Trophoblast cell (in vitro differentiated cells and primary cell): ENCODE data around the gene ZNF446.

Experiments used
- DNase-seq, 2 donors: peaks; one replicate each; pipeline ENCODE4 v3.0.0-alpha.2; 2016
- H2AFZ ChIP-seq: 2 replicates; pipeline ENCODE4 v1.6.1; 2013; ENCODE audit warnings: low read length, moderate library complexity, mild to moderate bottlenecking; ENCODE audit not compliant: insufficient read depth, poor library complexity
- H2AK5ac ChIP-seq: 2 replicates; pipeline ENCODE4 v1.6.1; 2013; ENCODE audit warnings: mild to moderate bottlenecking, low read length
- H2BK120ac ChIP-seq: 2 replicates; pipeline ENCODE4 v1.6.1; 2013; ENCODE audit warnings: low read length, mild to moderate bottlenecking, moderate library complexity; ENCODE audit not compliant: insufficient read depth, poor library complexity
- H2BK12ac ChIP-seq: 2 replicates; pipeline ENCODE4 v1.6.1; 2013; ENCODE audit warnings: mild to moderate bottlenecking, low read length, moderate library complexity
- H2BK5ac ChIP-seq: 2 replicates; pipeline ENCODE4 v1.6.1; 2013; ENCODE audit warnings: low read length, low read depth, moderate library complexity, mild to moderate bottlenecking; ENCODE audit not compliant: poor library complexity
- H3K14ac ChIP-seq: 2 replicates; pipeline ENCODE4 v1.6.1; 2013; ENCODE audit warnings: mild to moderate bottlenecking, low read length
- H3K18ac ChIP-seq: 2 replicates; pipeline ENCODE4 v1.6.1; 2013; ENCODE audit warnings: mild to moderate bottlenecking, low read length
- H3K23ac ChIP-seq: 2 replicates; pipeline ENCODE4 v1.6.1; 2013; ENCODE audit warnings: low read length
- H3K27ac ChIP-seq: 2 replicates; pipeline ENCODE4 v1.5.1; 2013; ENCODE audit warnings: low read depth, mild to moderate bottlenecking, inconsistent platforms, low read length, moderate library complexity
- H3K27me3 ChIP-seq: 2 replicates; pipeline ENCODE4 v1.6.1; 2013; ENCODE audit warnings: inconsistent platforms, mild to moderate bottlenecking, low read length, moderate library complexity; ENCODE audit not compliant: insufficient read depth
- H3K36me3 ChIP-seq, 2 experiments: 1 replicate in 1 of 2; 2 replicates in 1 of 2; pipeline ENCODE4 v1.6.1; 2013; ENCODE audit warnings: low read length in 2 of 2, mild to moderate bottlenecking in 2 of 2, moderate library complexity in 1 of 2; ENCODE audit not compliant: insufficient read depth in 2 of 2, control insufficient read depth in 1 of 2
- H3K4ac ChIP-seq: 2 replicates; pipeline ENCODE4 v1.6.1; 2013; ENCODE audit warnings: low read depth, mild to moderate bottlenecking, low read length, moderate library complexity
- H3K4me1 ChIP-seq, 2 experiments: 1 replicate in 1 of 2; 2 replicates in 1 of 2; pipeline ENCODE4 v1.6.1; 2013; ENCODE audit warnings: low read length in 2 of 2, mild to moderate bottlenecking in 2 of 2, moderate library complexity in 1 of 2; ENCODE audit not compliant: insufficient read depth in 2 of 2, control insufficient read depth in 1 of 2
- H3K4me2 ChIP-seq: 2 replicates; pipeline ENCODE4 v1.6.1; 2013; ENCODE audit warnings: inconsistent platforms, mild to moderate bottlenecking, low read length, moderate library complexity
- H3K4me3 ChIP-seq: 2 replicates; pipeline ENCODE4 v1.5.1; 2013; ENCODE audit warnings: mild to moderate bottlenecking, low read depth, low read length, inconsistent platforms
- H3K79me1 ChIP-seq: one replicate; pipeline ENCODE4 v1.6.1; 2013; ENCODE audit warnings: low read length
- H3K79me2 ChIP-seq: 2 replicates; pipeline ENCODE4 v1.6.1; 2013; ENCODE audit warnings: low read length, mild to moderate bottlenecking; ENCODE audit not compliant: control insufficient read depth, insufficient read depth, poor library complexity
- H3K9ac ChIP-seq: 2 replicates; pipeline ENCODE4 v1.6.1; 2013; ENCODE audit warnings: mild to moderate bottlenecking, low read length
- H3K9me3 ChIP-seq: 2 replicates; pipeline ENCODE4 v1.6.1; 2013; ENCODE audit warnings: low read depth, mild to moderate bottlenecking, control low read depth, inconsistent platforms, low read length; ENCODE audit not compliant: insufficient read depth
- H4K12ac ChIP-seq: 2 replicates; pipeline ENCODE4 v1.6.1; 2013; ENCODE audit warnings: low read depth, mild to moderate bottlenecking, low read length, moderate library complexity
- H4K8ac ChIP-seq: 2 replicates; pipeline ENCODE4 v1.6.1; 2013; ENCODE audit warnings: low read depth, mild to moderate bottlenecking, low read length, moderate library complexity
- H4K91ac ChIP-seq: one replicate; pipeline ENCODE4 v1.6.1; 2013; ENCODE audit warnings: low read depth, mild to moderate bottlenecking, low read length, moderate library complexity
- WGBS: extraction: QIAGEN DNeasy Blood & Tissue Kit; methylation state at CpG from one replicate; pipeline ENCODE4 v1.1.7; 2013; ENCODE audit warnings: missing lambda C conversion rate; ENCODE audit not compliant: insufficient read length, insufficient coverage; ENCODE audit errors: extremely low coverage; 5-methylcytosine and 5-hydroxymethylcytosine counted together

Gene ZNF446

DNA sequence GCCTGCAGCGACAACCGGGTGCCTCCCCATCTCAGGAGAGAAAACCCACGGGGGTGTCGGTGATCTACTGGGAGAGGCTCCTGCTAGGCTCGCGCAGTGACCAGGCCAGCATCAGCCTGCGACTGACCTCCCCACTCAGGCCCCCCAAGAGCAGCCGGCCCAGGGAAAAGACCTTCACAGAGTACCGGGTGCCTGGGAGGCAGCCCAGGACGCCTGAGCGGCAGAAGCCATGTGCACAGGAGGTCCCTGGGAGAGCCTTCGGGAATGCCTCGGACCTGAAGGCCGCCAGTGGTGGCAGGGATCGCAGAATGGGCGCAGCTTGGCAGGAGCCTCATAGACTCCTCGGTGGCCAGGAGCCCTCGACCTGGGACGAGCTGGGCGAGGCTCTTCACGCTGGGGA lies 20.8 kb upstream of the ZNF446 start:
- peaks cover 2% of the 10 kb centered on the region for H3K79me1 ChIP-seq
- H3K4ac ChIP-seq, result no peak overlapping the region
- H3K4me2 ChIP-seq, result no peak overlapping the region
- no peak overlapping the region for H4K91ac ChIP-seq
- H2AFZ ChIP-seq, result no peak overlapping the region
- no peak overlapping the region for H3K14ac ChIP-seq
- H3K4me1 ChIP-seq, result peaks cover 3% of the 10 kb centered on the region in 2 experiments
- H3K27ac ChIP-seq, result no peak overlapping the region
- no peak overlapping the region for H2BK12ac ChIP-seq
- no peak overlapping the region for H3K9ac ChIP-seq
- no peak overlapping the region for H2AK5ac ChIP-seq
- H4K8ac ChIP-seq, result no peak overlapping the region
- DNase-seq, result no peak
- H3K27me3 ChIP-seq, result no peaks in the 10 kb centered on the region
- H3K79me2 ChIP-seq, result peaks cover 2% of the 10 kb centered on the region
- H2BK5ac ChIP-seq, result no peak overlapping the region
- H2BK120ac ChIP-seq, result no peak overlapping the region
- no peak overlapping the region for H3K18ac ChIP-seq
- peaks cover 16 to 23% of the 10 kb centered on the region in 2 experiments for H3K36me3 ChIP-seq
- H3K23ac ChIP-seq, result no peak overlapping the region
- H4K12ac ChIP-seq, result no peak overlapping the region
- no peaks in the 10 kb centered on the region for H3K9me3 ChIP-seq
- no CpG with 5 or more reads among the region's 21 CpGs for WGBS
- H3K4me3 ChIP-seq, result no peak overlapping the region

DNA sequence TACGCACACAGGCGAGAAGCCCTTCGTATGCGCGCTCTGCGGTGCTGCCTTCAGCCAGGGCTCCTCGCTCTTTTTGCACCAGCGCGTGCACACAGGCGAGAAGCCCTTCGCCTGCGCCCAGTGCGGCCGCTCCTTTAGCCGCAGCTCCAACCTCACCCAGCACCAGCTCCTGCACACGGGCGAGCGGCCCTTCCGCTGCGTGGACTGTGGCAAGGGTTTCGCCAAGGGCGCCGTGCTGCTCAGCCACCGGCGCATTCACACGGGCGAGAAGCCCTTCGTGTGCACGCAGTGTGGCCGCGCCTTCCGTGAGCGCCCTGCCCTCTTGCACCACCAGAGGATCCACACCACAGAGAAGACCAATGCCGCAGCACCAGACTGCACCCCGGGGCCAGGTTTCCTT lies 20.0 kb upstream of the ZNF446 start:
- Histone ChIP-seq H2AFZ (no peak overlapping the region), H3K27me3 (no peaks in the 10 kb centered on the region), H3K36me3 (peaks cover 16 to 23% of the 10 kb centered on the region in 2 experiments), H2BK12ac (no peak overlapping the region), H2AK5ac (no peak overlapping the region), H3K4me1 (peaks cover under 1% of the 10 kb centered on the region in 2 experiments), H4K12ac (no peak overlapping the region), H3K18ac (no peak overlapping the region), H2BK5ac (no peak overlapping the region), H3K27ac (no peak overlapping the region), H3K14ac (no peak overlapping the region), H3K9ac (no peak overlapping the region), H2BK120ac (no peak overlapping the region), H3K4ac (no peak overlapping the region), H3K9me3 (no peaks in the 10 kb centered on the region), H3K79me1 (peaks cover 2% of the 10 kb centered on the region), H3K4me2 (no peak overlapping the region), H4K91ac (no peak overlapping the region), H4K8ac (no peak overlapping the region), H3K23ac (no peak overlapping the region), H3K79me2 (peaks cover 2% of the 10 kb centered on the region), H3K4me3 (no peak overlapping the region)
- no peak for DNase-seq
- WGBS, result no CpG with 5 or more reads among the region's 35 CpGs

DNA sequence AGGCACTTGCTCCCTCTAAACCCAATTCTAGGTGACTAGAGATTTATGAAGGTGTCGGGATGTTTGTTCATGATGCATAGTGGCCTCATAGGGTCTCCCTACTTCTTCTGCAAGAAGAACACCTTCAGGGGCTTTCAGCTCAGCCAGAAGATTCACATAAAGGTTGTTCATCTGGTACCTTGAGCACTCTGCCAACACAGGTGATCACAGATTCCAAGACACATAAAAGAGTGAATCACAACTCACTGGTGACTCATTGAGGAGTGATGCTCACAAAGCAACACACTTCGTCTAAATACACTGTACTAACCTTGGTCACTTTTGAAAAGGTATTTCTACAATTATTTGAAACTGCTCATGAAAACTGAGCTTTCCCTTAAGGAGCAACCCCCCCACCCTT lies 16.1 kb upstream of the ZNF446 start:
- Histone ChIP-seq H3K36me3 (peaks cover 15 to 16% of the 10 kb centered on the region in 2 experiments), H3K79me2 (no peaks in the 10 kb centered on the region), H3K9ac (no peak overlapping the region), H3K4me1 (no peaks in the 10 kb centered on the region), H3K4me2 (no peak overlapping the region), H2BK120ac (no peak overlapping the region), H4K91ac (no peak overlapping the region), H4K8ac (no peak overlapping the region), H3K18ac (no peak overlapping the region), H3K9me3 (no peaks in the 10 kb centered on the region), H2AK5ac (no peak overlapping the region), H3K79me1 (no peaks in the 10 kb centered on the region), H2BK12ac (no peak overlapping the region), H3K23ac (no peak overlapping the region), H3K27ac (no peak overlapping the region), H2AFZ (no peak overlapping the region), H2BK5ac (no peak overlapping the region), H3K4ac (no peak overlapping the region), H3K4me3 (no peak overlapping the region), H3K14ac (no peak overlapping the region), H4K12ac (no peak overlapping the region), H3K27me3 (no peaks in the 10 kb centered on the region)
- peak in 1 of 2 donors; percentile 8 for DNase-seq
- no CpG with 5 or more reads among the region's 2 CpGs for WGBS

GRCh38 chr19:58466089-58466759 lies 9.9 kb upstream of the ZNF446 start:
- no peak overlapping the region for H2BK120ac ChIP-seq
- H3K18ac ChIP-seq, result no peak overlapping the region
- H3K79me2 ChIP-seq, result peaks cover 4% of the 10 kb centered on the region
- peak overlapping the region; percentile 50 for H4K8ac ChIP-seq
- no peak overlapping the region for H2BK12ac ChIP-seq
- no peak overlapping the region for H3K14ac ChIP-seq
- no peak overlapping the region for H4K91ac ChIP-seq
- H3K36me3 ChIP-seq, result peaks cover 19 to 20% of the 10 kb centered on the region in 2 experiments
- peak overlapping the region; percentile 83 for H2AFZ ChIP-seq
- H3K79me1 ChIP-seq, result no peaks in the 10 kb centered on the region
- no peak overlapping the region for H3K27ac ChIP-seq
- DNase-seq, result no peak
- H3K4ac ChIP-seq, result no peak overlapping the region
- H3K4me2 ChIP-seq, result peak overlapping the region; percentile 96
- no peak overlapping the region for H2BK5ac ChIP-seq
- H2AK5ac ChIP-seq, result no peak overlapping the region
- WGBS, result no CpG with 5 or more reads among the region's 20 CpGs
- H3K4me3 ChIP-seq, result peak overlapping the region; percentile 69
- H4K12ac ChIP-seq, result peak overlapping the region; percentile 28
- peaks cover 5 to 11% of the 10 kb centered on the region in 2 experiments for H3K4me1 ChIP-seq
- H3K23ac ChIP-seq, result no peak overlapping the region
- peak overlapping the region; percentile 82 for H3K9ac ChIP-seq
- no peaks in the 10 kb centered on the region for H3K9me3 ChIP-seq
- H3K27me3 ChIP-seq, result no peaks in the 10 kb centered on the region
